Chondrocyte (in vitro differentiated cells): ENCODE results near the gene ANKHD1. TPM values are rescaled to one million over a fixed set of nuclear protein-coding genes. Genes with fewer than 3 reads are reported as not detected.

ENCODE experiments used
- DNase-seq: peaks from one replicate; pipeline ENCODE4 v3.0.0; 2021; ENCODE audit warnings: mixed read lengths, low spot score
- H3K27ac Mint-ChIP-seq: one replicate; pipeline ENCODE4 v1.8.0; 2021; ENCODE audit warnings: mild to moderate bottlenecking, moderate library complexity, mixed read lengths; ENCODE audit not compliant: unreplicated experiment
- H3K27me3 Mint-ChIP-seq: 2 replicates; pipeline ENCODE4 v1.8.0; 2021; ENCODE audit warnings: low read depth, mixed read lengths
- H3K36me3 Mint-ChIP-seq: 2 replicates; pipeline ENCODE4 v1.8.0; 2021; ENCODE audit warnings: low read depth, mixed read lengths
- H3K4me1 Mint-ChIP-seq: 2 replicates; pipeline ENCODE4 v1.8.0; 2021; ENCODE audit warnings: low read depth, mild to moderate bottlenecking, mixed read lengths
- H3K4me3 Mint-ChIP-seq: one replicate; pipeline ENCODE4 v1.8.0; 2021; ENCODE audit warnings: mild to moderate bottlenecking, moderate library complexity, mixed read lengths; ENCODE audit not compliant: unreplicated experiment
- H3K9me3 Mint-ChIP-seq: 2 replicates; pipeline ENCODE4 v1.8.0; 2021; ENCODE audit warnings: low read depth, mixed read lengths
- CTCF ChIP-seq: fragments of 200-600 bp; sonication (generic); IDR thresholded peaks from 2 replicates; pipeline ENCODE4 v1.5.0; 2021; ENCODE audit warnings: antibody characterized with exemption, mild to moderate bottlenecking, moderate library complexity
- long read RNA-seq: library from polyadenylated mRNA; stranded (forward); transcript quantifications from one replicate; pipeline ENCODE4 v2.0.0, GENCODE V29; 2021
- total RNA-seq: library from RNA; stranded (reverse); gene quantifications from 3 replicates; pipeline ENCODE4 v1.2.1, GENCODE V29; 2021

ANKHD1 gene
- 61.4 to 79.8 TPM (median 67.7 TPM) in 3 replicates for total RNA-seq
- long read RNA-seq, transcript ANKHD1-205 (11 exons, 2,135 nt) = major isoform, 7 of 53 reads
- long read RNA-seq, partial matches to known transcripts = 27 of 53 reads
- long read RNA-seq, other reads (novel, unspliced or antisense) = 19 of 53 reads

DNA sequence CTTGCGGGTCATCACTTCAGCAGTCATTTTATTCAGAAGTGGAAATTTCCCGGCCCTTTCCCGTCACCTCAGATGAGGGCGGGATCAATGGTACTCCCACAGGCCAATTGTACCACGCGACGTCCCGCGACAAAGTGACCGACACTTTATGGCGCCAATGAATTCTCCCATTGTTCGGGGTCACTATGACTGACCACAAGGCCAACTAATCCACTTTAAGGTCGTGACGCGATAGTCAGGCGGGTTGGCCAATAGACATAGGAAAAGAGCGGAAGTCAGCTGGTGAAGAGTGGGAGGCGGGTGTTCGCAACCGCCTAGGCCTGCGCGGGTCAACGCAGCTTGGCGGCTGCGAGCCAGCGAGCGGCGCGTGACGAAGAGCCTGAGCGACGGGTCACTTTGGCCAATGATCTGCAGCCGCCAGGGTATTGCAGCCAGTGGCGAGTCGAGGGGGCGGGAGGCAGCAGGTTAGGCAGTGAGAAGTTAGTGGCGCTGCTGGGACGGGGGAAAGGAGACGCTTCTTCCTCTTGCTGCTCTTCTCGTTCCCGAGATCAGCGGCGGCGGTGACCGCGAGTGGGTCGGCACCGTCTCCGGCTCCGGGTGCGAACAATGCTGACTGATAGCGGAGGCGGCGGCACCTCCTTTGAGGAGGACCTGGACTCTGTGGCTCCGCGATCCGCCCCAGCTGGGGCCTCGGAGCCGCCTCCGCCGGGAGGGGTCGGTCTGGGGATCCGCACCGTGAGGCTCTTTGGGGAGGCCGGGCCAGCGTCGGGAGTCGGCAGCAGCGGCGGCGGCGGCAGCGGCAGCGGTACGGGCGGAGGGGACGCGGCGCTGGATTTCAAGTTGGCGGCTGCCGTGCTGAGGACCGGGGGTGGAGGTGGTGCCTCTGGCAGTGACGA lies at the start of gene ANKHD1:
Gene ANKHD1 (plus strand): TSS at position 472 of the 896 bp plus-strand sequence. CDS start 135 bp downstream, at position 607.
- Mint-ChIP-seq H3K36me3 (no peaks in the 10 kb centered on the region), H3K27ac (peak within 1 kb of the TSS; percentile 91), H3K4me1 (peaks cover 34% of the 10 kb centered on the region), H3K9me3 (no peaks in the 10 kb centered on the region), H3K4me3 (no peak within 1 kb of the TSS), H3K27me3 (no peaks in the 10 kb centered on the region)
- peak; percentile 99 for DNase-seq
- TF ChIP-seq CTCF = no peak

GRCh38 chr5:140355546-140355945 lies 46.1 kb upstream of the ANKHD1 start:
- Mint-ChIP-seq H3K9me3 (no peaks in the 10 kb centered on the region), H3K27ac (no peak overlapping the region), H3K4me1 (peaks cover 14% of the 10 kb centered on the region), H3K36me3 (no peaks in the 10 kb centered on the region), H3K27me3 (peaks cover 2% of the 10 kb centered on the region), H3K4me3 (no peak overlapping the region)
- TF ChIP-seq CTCF = no peak
- peak; percentile 36 for DNase-seq

GRCh38 chr5:140356853-140357725 lies 44.5 kb upstream of the ANKHD1 start:
- H3K27me3 Mint-ChIP-seq = peaks cover 2% of the 10 kb centered on the region
- DNase-seq = peak; percentile 40
- H3K36me3 Mint-ChIP-seq = no peaks in the 10 kb centered on the region
- no peak for TF ChIP-seq CTCF
- no peak overlapping the region for H3K27ac Mint-ChIP-seq
- peak overlapping the region; percentile 14 for H3K4me3 Mint-ChIP-seq
- H3K4me1 Mint-ChIP-seq = peaks cover 11% of the 10 kb centered on the region
- no peaks in the 10 kb centered on the region for H3K9me3 Mint-ChIP-seq

DNA sequence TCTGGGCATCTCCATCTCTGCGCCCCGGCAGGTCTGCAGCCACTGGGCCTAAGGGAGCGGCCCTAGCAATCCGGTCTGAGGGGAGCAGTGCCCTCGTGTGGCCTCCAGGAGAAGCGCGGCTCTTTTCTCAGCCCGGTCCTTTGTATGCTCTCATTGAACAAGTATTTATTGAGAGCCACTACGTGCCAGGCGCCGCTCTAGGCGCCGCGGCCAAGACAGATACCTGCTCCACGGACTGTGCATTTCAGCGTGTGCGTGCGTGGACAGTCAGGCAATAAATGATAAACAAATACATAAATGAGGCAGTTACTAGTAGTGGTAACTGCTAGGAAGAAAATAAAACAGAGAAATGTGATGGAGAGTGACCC lies 43.9 kb upstream of the ANKHD1 start:
- Mint-ChIP-seq H3K4me1 (peaks cover 11% of the 10 kb centered on the region), H3K27ac (no peak overlapping the region), H3K36me3 (no peaks in the 10 kb centered on the region), H3K27me3 (peaks cover 2% of the 10 kb centered on the region), H3K9me3 (no peaks in the 10 kb centered on the region), H3K4me3 (peak overlapping the region; percentile 59)
- peak; percentile 94 for DNase-seq
- peak; percentile 91 for TF ChIP-seq CTCF
